K562 (cell line): Measurements from ENCODE around the gene CALD1. TPM values are rescaled to one million over a fixed set of nuclear protein-coding genes. Genes with fewer than 3 reads are reported as not detected.
A peak's percentile ranks its signal among the peaks of the same experiment; 100 is the strongest.

Source experiments
- ATAC-seq: fragments of 200-7000 bp; cut with Tn5 transposase; 3 replicates; pipeline ENCODE4 v1.9.1; 2020; ENCODE audit warnings: moderate library complexity
- BruUV-seq: library from RNA; stranded (reverse); fragments of 400-500 nt; replicated peaks from 2 replicates; lab custom pipeline; 2021; lab: Mats Ljungman, UMichigan
- CTCF ChIA-PET: fragments of 300-600 bp; formaldehyde crosslinking; extraction: SDS; loops from one replicate; lab custom pipeline; 2021; ENCODE audit warnings: low intra/inter-chr PET ratio; lab: Yijun Ruan, JAX
- POLR2A ChIA-PET: fragments of 300-600, 350-650 bp; sonication (Branson Sonifier 250); formaldehyde crosslinking; extraction: SDS; loops from one replicate; lab custom pipeline; 2021; ENCODE audit warnings: antibody characterized with exemption, inconsistent platforms; lab: Yijun Ruan, JAX
- DNase-seq, 4 experiments: peaks; one replicate each; pipeline versions ENCODE4 v3.0.0 to v3.0.0-alpha.2; 2011 to 2018; ENCODE audit warnings: low spot score in 3 of 4, mixed read lengths in 3 of 4; ENCODE audit errors: extremely low read depth in 1 of 4
- FAIRE-seq: peaks from 2 replicates; lab custom pipeline; 2011; peaks lifted over from hg19 to GRCh38; lab: Jason Lieb, UNC
- H2AFZ ChIP-seq: 2 replicates; pipeline ENCODE4 v1.6.0; 2011; ENCODE audit warnings: low read depth, low read length, control low read depth, inconsistent platforms
- H3K27ac ChIP-seq: fragments of 200-600 bp; 3 replicates; pipeline ENCODE4 v1.8.0; 2011; ENCODE audit warnings: low read depth, mild to moderate bottlenecking, control low read depth, inconsistent platforms, low read length, moderate library complexity, mixed read lengths; ENCODE audit errors: extremely low read depth
- H3K27me3 ChIP-seq, 2 experiments: fragments of 300-600 bp in 1 of 2; 2 replicates in 1 of 2; 3 replicates in 1 of 2; pipeline versions ENCODE4 v1.6.0 to v1.8.0; 2011; ENCODE audit warnings: inconsistent platforms in 2 of 2, low read length in 2 of 2, mild to moderate bottlenecking in 1 of 2, mixed read lengths in 1 of 2, moderate library complexity in 1 of 2; ENCODE audit not compliant: control insufficient read depth in 2 of 2, insufficient read depth in 2 of 2
- H3K36me3 ChIP-seq: fragments of 300-600 bp; 3 replicates; pipeline ENCODE4 v1.8.0; 2011; ENCODE audit warnings: mild to moderate bottlenecking, low read length, inconsistent platforms; ENCODE audit not compliant: control insufficient read depth, insufficient read depth
- H3K4me1 ChIP-seq, 2 experiments: fragments of 200-600 bp in 1 of 2; replicated peaks in 1 of 2; 2 replicates in 1 of 2; 3 replicates in 1 of 2; pipeline versions ENCODE4 v1.5.1 to v1.8.0; 2011; ENCODE audit warnings: inconsistent platforms in 2 of 2, low read length in 2 of 2, mild to moderate bottlenecking in 1 of 2, mixed read lengths in 1 of 2, moderate library complexity in 1 of 2; ENCODE audit not compliant: control insufficient read depth in 2 of 2, insufficient read depth in 2 of 2
- H3K4me2 ChIP-seq: 2 replicates; pipeline ENCODE4 v1.6.1; 2011; ENCODE audit warnings: low read length, control low read depth, inconsistent platforms, mixed read lengths; ENCODE audit not compliant: insufficient read depth
- H3K4me3 ChIP-seq: fragments of 200-600 bp; sonication (generic), shearing (Covaris generic); 2 replicates; pipeline ENCODE4 v1.5.1; 2016; ENCODE audit warnings: control low read depth, inconsistent platforms
- H3K79me2 ChIP-seq: fragments of 200-600 bp; 3 replicates; pipeline ENCODE4 v1.8.0; 2011; ENCODE audit warnings: low read length, inconsistent platforms; ENCODE audit not compliant: control insufficient read depth, insufficient read depth
- H3K9ac ChIP-seq, 2 experiments: 2 replicates each; pipeline versions ENCODE4 v1.6.0 to v1.6.1; 2011; ENCODE audit warnings: low read depth in 2 of 2, low read length in 2 of 2, control low read depth in 1 of 2, inconsistent platforms in 1 of 2, mild to moderate bottlenecking in 1 of 2, mixed read lengths in 1 of 2; ENCODE audit not compliant: insufficient read depth in 1 of 2
- H3K9me1 ChIP-seq: one replicate; pipeline ENCODE4 v1.6.0; 2011; ENCODE audit warnings: inconsistent platforms, mild to moderate bottlenecking, low read length, moderate library complexity; ENCODE audit not compliant: control insufficient read depth, insufficient read depth
- H3K9me3 ChIP-seq: replicated peaks from 2 replicates; pipeline ENCODE4 v1.5.1; 2011; ENCODE audit warnings: low read depth, low read length, inconsistent platforms; ENCODE audit not compliant: control insufficient read depth, insufficient read depth
- H4K20me1 ChIP-seq: replicated peaks from 2 replicates; pipeline ENCODE4 v1.6.1; 2011; ENCODE audit warnings: low read length, inconsistent platforms, mixed read lengths; ENCODE audit not compliant: control insufficient read depth, insufficient read depth
- CEBPG ChIP-seq, 3 experiments: fragments of 200-800 bp in 1 of 3; sonication (Bioruptor generic) in 1 of 3; sonication (generic) in 1 of 3; formaldehyde crosslinking in 1 of 3; IDR thresholded peaks in 2 of 3; conservative IDR thresholded peaks in 1 of 3; 2 replicates each; pipeline versions ENCODE4 v1.6.1 to v1.8.0; 2016 to 2022; ENCODE audit warnings: missing compliant biosample characterization in 2 of 3, missing genetic modification characterization in 2 of 3, mild to moderate bottlenecking in 1 of 3, missing genetic modification reagents in 1 of 3
- ETV6 ChIP-seq, 3 experiments: fragments of 150-350 bp in 1 of 3; sonication (generic) in 1 of 3; formaldehyde crosslinking in 1 of 3; IDR thresholded peaks; 2 replicates each; pipeline versions ENCODE4 v1.6.1 to v1.8.0; 2014 to 2022; ENCODE audit warnings: borderline replicate concordance in 2 of 3, low read depth in 2 of 3, antibody characterized with exemption in 1 of 3, low read length in 1 of 3, mild to moderate bottlenecking in 1 of 3, missing genetic modification reagents in 1 of 3
- GATAD2B ChIP-seq: fragments of 450-650 bp; IDR thresholded peaks from 2 replicates; pipeline ENCODE4 v1.6.1; 2017; ENCODE audit warnings: mild to moderate bottlenecking, borderline replicate concordance
- KDM4B ChIP-seq, 2 experiments: fragments of 450-650 bp in 1 of 2; sonication (generic) in 1 of 2; IDR thresholded peaks; 2 replicates each; pipeline ENCODE4 v1.6.1; 2016 to 2017; ENCODE audit warnings: borderline replicate concordance in 2 of 2, antibody characterized with exemption in 1 of 2, low read depth in 1 of 2, mild to moderate bottlenecking in 1 of 2
- SLC30A9 ChIP-seq: fragments of 250-450 bp; sonication (Bioruptor Pico); IDR thresholded peaks from 2 replicates; pipeline ENCODE4 v1.8.0; 2022; ENCODE audit warnings: mild to moderate bottlenecking, moderate library complexity
- SP1 ChIP-seq: sonication (generic); formaldehyde crosslinking; IDR thresholded peaks from 2 replicates; pipeline ENCODE4 v1.8.1; 2022; ENCODE audit warnings: mild to moderate bottlenecking, missing genetic modification reagents
- SUPT5H ChIP-seq: fragments of 450-650 bp; IDR thresholded peaks from 2 replicates; pipeline ENCODE4 v1.6.1; 2016
- ZNF143 ChIP-seq: sonication (generic); formaldehyde crosslinking; IDR thresholded peaks from 2 replicates; pipeline ENCODE4 v1.9.0; 2022; ENCODE audit warnings: mild to moderate bottlenecking, missing genetic modification reagents
- ZNF589 ChIP-seq: fragments of 200-800 bp; sonication (Bioruptor generic); IDR thresholded peaks from 2 replicates; pipeline ENCODE4 v1.6.1; 2016; ENCODE audit warnings: low read depth, missing genetic modification characterization, missing compliant biosample characterization
- ZNF76 ChIP-seq: fragments of 250-450 bp; sonication (Bioruptor Pico); IDR thresholded peaks from 2 replicates; pipeline ENCODE4 v1.4.0; 2020; ENCODE audit warnings: mild to moderate bottlenecking, moderate library complexity, borderline replicate concordance
- WGBS: fragments of 100-300 bp; shearing (Covaris generic); methylation state at CpG from one replicate; pipeline ENCODE4 v1.1.6; 2016; ENCODE audit warnings: low coverage, mixed read lengths; ENCODE audit not compliant: insufficient coverage; ENCODE audit errors: missing lambda C conversion rate; 5-methylcytosine and 5-hydroxymethylcytosine counted together
- in situ Hi-C: fragments of 300-500 bp; cut with MboI; formaldehyde crosslinking; loops from 4 replicates; pipeline ENCODE4 v1.15.0; 2018; ENCODE audit warnings: inconsistent platforms, mixed read lengths
- intact Hi-C: fragments of 100-400 bp; cut with micrococcal nuclease; formaldehyde crosslinking; loops from 2 replicates; pipeline ENCODE4 v1.14.2; 2022
- polyA plus RNA-seq, 8 experiments: library from polyadenylated mRNA; depleted of rRNA in 4 of 8; stranded (reverse) in 5 of 8; unstranded in 3 of 8; fragments of >200 nt; fragmentation: Nextera tagmentation in 2 of 8; fragmentation: Illumina TruSeq in 1 of 8; extraction: Ambion mirVana in 2 of 8; extraction: Trizol in 1 of 8; gene quantifications; 2 replicates each; pipeline versions ENCODE4 v1.2.1 to v1.2.3, GENCODE V29; 2011 to 2014; ENCODE audit warnings: inconsistent platforms in 1 of 8, missing spikeins in 1 of 8
- total RNA-seq, 7 experiments: library from RNA; depleted of rRNA in 6 of 7; stranded (reverse); fragments of >200 nt in 6 of 7; fragmentation: Illumina TruSeq in 2 of 7; extraction: Trizol in 2 of 7; gene quantifications; 2 replicates each; pipeline versions ENCODE4 v1.2.1 to v1.2.3, GENCODE V29; 2011 to 2021; ENCODE audit warnings: low replicate concordance in 1 of 7

Gene CALD1
- total and polyA plus RNA-seq, 9 of the 15 experiments (the other 6 are each of a cell fraction or from before 2014, with no cell fraction given), result 0.40 TPM; not detected in 8

DNA sequence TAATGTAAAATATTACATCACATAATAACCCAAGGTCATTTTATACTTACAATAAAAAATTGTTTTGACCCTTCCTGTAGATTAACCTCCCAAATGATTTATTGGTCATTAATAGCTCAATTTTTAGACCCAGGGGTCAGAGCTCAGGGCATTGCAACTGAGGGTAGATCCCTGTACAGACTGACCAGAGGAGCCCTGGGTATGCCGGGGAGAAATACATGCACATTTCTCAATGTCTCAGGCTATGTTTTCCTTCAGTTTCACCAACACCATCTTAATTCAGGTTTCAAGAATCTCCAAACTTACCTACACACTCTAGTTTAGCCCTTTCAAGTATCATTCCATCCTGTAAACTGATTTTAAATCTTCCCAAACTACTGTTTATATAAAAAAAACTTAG lies 46.2 kb downstream of the CALD1 start:
- no peaks in the 10 kb centered on the region for H3K9me1 ChIP-seq
- H4K20me1 ChIP-seq, result no peaks in the 10 kb centered on the region
- no peak overlapping the region for H3K9ac ChIP-seq
- no peak overlapping the region for H3K4me2 ChIP-seq
- 6% methylated on average over 1 of the region's 1 CpG for WGBS
- BruUV-seq, result no TSS peak
- ATAC-seq (no peak), DNase-seq (no peak), FAIRE-seq (no peak)
- in situ Hi-C loops, result no loop called here
- POLR2A ChIA-PET, result interaction anchor here (1.0 kb wide), 1 partner anchor 18 kb away, joined by 3 read pairs; no protein-coding TSS in a partner anchor
- no peak overlapping the region for H3K4me3 ChIP-seq
- H3K27me3 ChIP-seq, result no peaks in the 10 kb centered on the region; a peak in 1 of 5 replicates
- H3K79me2 ChIP-seq, result no peaks in the 10 kb centered on the region
- CTCF ChIA-PET, result no interaction called here
- H3K9me3 ChIP-seq, result no peaks in the 10 kb centered on the region
- no peak overlapping the region for H2AFZ ChIP-seq
- no peak overlapping the region for H3K27ac ChIP-seq
- H3K36me3 ChIP-seq, result no peaks in the 10 kb centered on the region
- no peaks in the 10 kb centered on the region for H3K4me1 ChIP-seq
- intact Hi-C loops, result no loop called here
- TF ChIP-seq ZNF76 (CRISPR knock-in tag) (no peak), CEBPG (CRISPR knock-in tag; IDR thresholded peaks at IDR 0.05) (no peak), CEBPG (tag; conservative IDR thresholded peaks at IDR 0.05 in 1 of 2, IDR thresholded peaks at IDR 0.05 in 1 of 2) (peak in 1 of 2 experiments; percentile 58; a peak in 2 of 4 replicates), GATAD2B (no peak), SUPT5H (no peak)

DNA sequence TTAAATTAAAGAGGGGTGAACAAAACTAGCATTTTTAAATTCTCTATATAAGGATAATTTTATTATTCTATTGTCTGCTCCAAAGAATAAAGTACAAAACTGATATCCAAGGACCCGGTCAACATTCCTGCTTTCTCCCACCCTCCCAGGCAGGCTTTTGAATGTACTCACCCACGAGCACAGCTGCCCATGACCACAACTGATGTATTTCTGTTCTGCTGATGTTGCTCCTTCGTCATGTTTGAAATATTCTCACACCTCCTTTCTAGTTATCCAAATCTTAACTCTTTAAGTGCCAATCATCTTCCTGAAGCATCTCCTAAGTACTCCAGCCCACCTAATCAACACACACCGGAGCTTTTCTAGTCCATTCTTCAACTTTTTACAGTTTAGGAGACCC lies 46.7 kb downstream of the CALD1 start:
- CTCF ChIA-PET, result no interaction called here
- no peak for ATAC-seq
- no peak for FAIRE-seq
- Histone ChIP-seq H4K20me1 (no peaks in the 10 kb centered on the region), H3K9me1 (no peaks in the 10 kb centered on the region), H2AFZ (no peak overlapping the region), H3K27ac (no peak overlapping the region), H3K9me3 (no peaks in the 10 kb centered on the region), H3K36me3 (no peaks in the 10 kb centered on the region), H3K27me3 (no peaks in the 10 kb centered on the region; a peak in 1 of 5 replicates), H3K9ac (no peak overlapping the region), H3K4me2 (no peak overlapping the region), H3K4me1 (no peaks in the 10 kb centered on the region), H3K4me3 (no peak overlapping the region)
- in situ Hi-C loops, result no loop called here
- intact Hi-C loops, result no loop called here
- POLR2A ChIA-PET, result interaction anchor here (0.6 kb wide), 1 partner anchor 11 kb away, joined by 4 read pairs; no protein-coding TSS in a partner anchor
- WGBS, result under 1% methylated on average over 4 of the region's 4 CpGs
- BruUV-seq, result no TSS peak
- TF ChIP-seq SLC30A9 (no peak), CEBPG (CRISPR knock-in tag; IDR thresholded peaks at IDR 0.05) (no peak), CEBPG (tag; conservative IDR thresholded peaks at IDR 0.05 in 1 of 2, IDR thresholded peaks at IDR 0.05 in 1 of 2) (no peak), SP1 (no peak), KDM4B (IDR thresholded peaks at IDR 0.05; ENCODE audit: borderline replicate concordance in 2 of 2, low read depth in 1 of 2) (no peak), ZNF589 (CRISPR knock-in tag) (no peak), ETV6 (IDR thresholded peaks at IDR 0.05; ENCODE audit: borderline replicate concordance in 1 of 2, low read depth in 2 of 2, low read length in 1 of 2) (no peak), ETV6 (CRISPR knock-in tag; IDR thresholded peaks at IDR 0.05; ENCODE audit: borderline replicate concordance) (no peak), ZNF143 (no peak)
- TF ChIP-seq, all 486 proteins: peak for 0
- DNase-seq, result no peak
- H3K79me2 ChIP-seq, result no peaks in the 10 kb centered on the region
